ENCODE measurements around the gene ZIK1.

Gene ZIK1

GRCh38 chr19:57611113-57611512 is 27.2 kb downstream of the ZIK1 start:
- ATAC-seq (no peak), DNase-seq (no peak)

GRCh38 chr19:57613941-57614743 is 30.2 kb downstream of the ZIK1 start, which contains the start of gene ZNF134:
Gene ZNF134 (plus strand): TSS chr19:57614242. CDS start chr19:57619469, 5,227 bp downstream.
- peak; percentile 98 for ATAC-seq
- peak; percentile 92 for DNase-seq

- DNase-seq: no peak
- no peak for ATAC-seq
These were observed 31.4 kb downstream of the ZIK1 start for GRCh38 chr19:57615346-57615745.

- ATAC-seq: no peak
- DNase-seq: no peak
These were observed 36.9 kb downstream of the ZIK1 start for GRCh38 chr19:57620673-57621348.

- DNase-seq (no peak), ATAC-seq (no peak)
These were observed 39.1 kb downstream of the ZIK1 start for GRCh38 chr19:57623091-57623490.

- ATAC-seq: peak; percentile 100
- peak; percentile 83 for DNase-seq
These were observed 49.3 kb downstream of the ZIK1 start, which contains the start of gene ZNF211 for GRCh38 chr19:57632987-57633831. Gene ZNF211 (plus strand): TSS chr19:57633168. CDS start chr19:57633347, 179 bp downstream.

GRCh38 chr19:57633832-57634131 is 49.8 kb downstream of the ZIK1 start:
- DNase-seq (no peak), ATAC-seq (no peak)

GRCh38 chr19:57637379-57637778 is 53.4 kb downstream of the ZIK1 start:
- no peak for ATAC-seq
- DNase-seq: no peak

- no peak for DNase-seq
- ATAC-seq: no peak
These were observed 57.8 kb downstream of the ZIK1 start for GRCh38 chr19:57641715-57642234.

GRCh38 chr19:57642396-57643046 is 58.6 kb downstream of the ZIK1 start:
- ATAC-seq (no peak), DNase-seq (no peak)

All from stimulated activated naive CD8-positive, alpha-beta T cell treated with anti-CD3 and anti-CD28 coated beads, Interleukin-15, Interleukin-2, amounts not matched to agents 100 U/mL and 50 U/mL, for 24 hours (primary cell).